Left kidney (tissue), 2 donors: ENCODE data around the gene SERPINI2. TPM values are rescaled to one million over a fixed set of nuclear protein-coding genes. Genes with fewer than 3 reads are reported as not detected.
"Not testable (repeated sequence)": the region's sequence is repeated elsewhere in the genome, so short reads cannot be mapped to it uniquely, and the experiment has no call there.

ENCODE experiments used
- DNase-seq: peaks from one replicate; pipeline ENCODE4 v3.0.0-alpha.2; 2013
- polyA plus RNA-seq: library from polyadenylated mRNA; unstranded; fragments of 120-200 nt; gene quantifications from one replicate; pipeline ENCODE4 v1.2.1, GENCODE V29; 2013; ENCODE audit not compliant: insufficient read length

SERPINI2 gene
- polyA plus RNA-seq, 1 donor: 1.9 TPM

- DNase-seq: no peak
Measured at GRCh38 chr3:167450675-167451074, 23.2 kb downstream of the SERPINI2 start.

GRCh38 chr3:167450195-167450594, 23.6 kb downstream of the SERPINI2 start:
- DNase-seq: no peak

- no peak for DNase-seq
Measured at GRCh38 chr3:167445491-167445890, 28.4 kb downstream of the SERPINI2 start.

- DNase-seq: no peak
Measured at GRCh38 chr3:167441256-167441655, 32.6 kb downstream of the SERPINI2 start.

- no peak for DNase-seq
Measured at GRCh38 chr3:167437428-167438139, 36.3 kb downstream of the SERPINI2 start.

- DNase-seq: not testable (repeated sequence)
Measured at GRCh38 chr3:167426962-167427361, 46.9 kb downstream of the SERPINI2 start.

- not testable (repeated sequence) for DNase-seq
Measured at GRCh38 chr3:167422396-167422795, 51.4 kb downstream of the SERPINI2 start.

- DNase-seq: no peak
Measured at GRCh38 chr3:167409611-167410010, 64.2 kb downstream of the SERPINI2 start.

GRCh38 chr3:167406876-167407492, 66.9 kb downstream of the SERPINI2 start:
- DNase-seq: peak; percentile 32

- no peak for DNase-seq
Measured at GRCh38 chr3:167397826-167398225, 76.0 kb downstream of the SERPINI2 start.

- DNase-seq: no peak
Measured at GRCh38 chr3:167396075-167396474, 77.8 kb downstream of the SERPINI2 start.

- DNase-seq: no peak
Measured at GRCh38 chr3:167394003-167394402, 79.8 kb downstream of the SERPINI2 start.

Other genes starting within 250 kb of the SERPINI2 start
- 5.7 TPM for gene ZBBX, start 93.7 kb downstream of the SERPINI2 start, polyA plus RNA-seq
- gene WDR49, start 179.9 kb upstream of the SERPINI2 start, polyA plus RNA-seq: 2.0 TPM